DMS153 (cell line): ENCODE data around the gene GOLGA6L7.
"Not testable (repeated sequence)": the region's sequence is repeated elsewhere in the genome, so short reads cannot be mapped to it uniquely, and the experiment has no call there.

Experiments
- DNase-seq: peaks from one replicate; lab custom pipeline; 2025; lab: John Stamatoyannopoulos, UW

The GOLGA6L7 gene

DNA sequence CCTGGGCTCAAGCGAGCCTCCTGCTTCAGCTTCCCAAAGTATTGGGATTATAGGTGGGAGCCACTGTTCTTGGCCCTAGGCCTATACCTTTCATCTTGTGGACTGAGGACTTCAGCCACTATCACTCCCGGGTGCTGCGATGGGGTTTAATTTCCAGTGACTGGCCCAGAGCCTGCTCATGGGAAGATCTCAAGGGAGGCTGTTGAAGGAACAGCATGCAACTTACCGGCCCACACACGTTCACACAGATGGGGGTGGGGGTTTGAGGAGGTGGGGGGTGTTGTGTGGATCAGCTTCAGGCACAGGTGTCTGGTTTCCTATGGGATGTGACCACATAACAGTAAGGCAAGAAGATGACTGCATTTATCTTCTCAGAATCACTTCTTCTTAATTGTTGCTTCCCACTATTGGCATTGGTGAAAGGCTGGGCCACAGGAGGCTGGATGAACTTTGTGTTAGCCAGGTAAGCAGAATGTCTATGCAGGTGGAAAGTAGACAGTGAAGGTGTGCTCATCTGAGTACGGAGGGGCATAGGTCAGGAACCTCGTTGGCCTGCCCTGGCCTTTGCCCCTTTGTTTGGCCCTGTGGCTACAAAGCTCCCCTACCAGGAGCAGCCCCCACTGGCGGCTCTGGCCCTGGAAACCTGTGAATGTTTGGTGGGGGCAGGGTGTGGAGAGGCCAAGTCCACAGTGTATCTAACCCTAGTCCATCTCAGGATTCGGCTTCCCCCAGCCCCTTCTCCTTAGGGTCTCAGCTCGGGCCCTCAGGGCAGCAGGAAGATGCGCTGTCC lies 35.9 kb upstream of the GOLGA6L7 start:
- DNase-seq = no peak

DNA sequence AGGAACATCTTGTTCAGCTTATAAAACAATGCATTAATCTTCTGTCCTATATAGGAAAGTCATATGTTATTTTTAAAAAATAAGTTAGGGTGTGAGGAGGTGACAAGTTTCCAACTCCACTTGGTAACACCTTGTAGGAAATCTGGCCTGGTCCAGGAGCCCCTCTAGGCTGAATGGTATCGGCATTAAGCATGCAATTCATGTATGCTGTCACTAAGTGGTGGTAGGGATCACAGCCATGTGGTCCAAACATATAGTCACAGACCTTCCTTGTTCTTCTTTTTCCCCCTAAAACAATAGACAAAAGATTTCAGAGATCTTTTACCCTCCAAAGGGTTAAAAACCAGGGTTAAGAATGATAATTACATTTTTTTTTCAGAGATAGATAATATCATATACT lies 33.2 kb upstream of the GOLGA6L7 start:
- DNase-seq = no peak

GRCh38 chr15:28881170-28881569 lies 32.7 kb upstream of the GOLGA6L7 start:
- no peak for DNase-seq

DNA sequence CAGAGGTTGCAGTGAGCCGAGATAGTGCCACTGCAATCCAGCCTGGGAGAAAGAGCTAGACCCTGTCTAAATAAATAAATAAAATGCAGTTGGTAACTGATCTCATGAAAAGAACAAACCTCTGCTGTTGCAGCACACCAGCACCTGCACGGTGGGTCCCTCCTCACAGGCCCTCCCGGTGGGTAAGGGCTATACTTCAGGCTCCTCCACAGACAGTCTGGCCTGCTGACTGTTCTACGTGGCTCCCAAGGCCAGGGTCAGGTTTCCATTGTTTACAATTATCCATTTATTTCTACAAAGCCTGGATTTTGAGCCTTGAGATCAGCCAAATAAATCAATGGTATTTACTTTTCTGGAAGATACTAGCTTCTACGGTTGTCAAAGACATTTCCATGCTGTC lies 32.2 kb upstream of the GOLGA6L7 start:
- DNase-seq = no peak

- DNase-seq = no peak
Measured at GRCh38 chr15:28879551-28879950, 31.1 kb upstream of the GOLGA6L7 start.

DNA sequence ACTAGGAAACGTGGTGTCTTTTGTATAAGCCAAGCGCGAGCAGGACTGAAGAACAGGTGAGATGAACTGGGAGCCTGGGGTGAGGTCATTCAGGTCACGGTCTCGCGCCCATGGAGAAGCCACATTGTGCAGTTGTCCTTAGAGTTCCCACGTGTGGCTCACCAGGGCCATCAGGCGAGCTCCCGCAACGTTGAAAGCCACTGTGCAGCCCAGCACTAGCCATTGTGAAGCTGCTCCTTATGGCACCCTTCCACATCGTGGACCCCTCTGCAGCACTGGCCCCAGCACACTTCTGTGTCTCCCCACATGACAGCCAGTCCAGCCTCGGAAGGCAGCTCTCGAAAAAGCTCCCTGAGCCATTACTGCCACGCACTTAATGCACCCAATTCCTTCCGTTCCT lies 29.8 kb upstream of the GOLGA6L7 start:
- DNase-seq = no peak

DNA sequence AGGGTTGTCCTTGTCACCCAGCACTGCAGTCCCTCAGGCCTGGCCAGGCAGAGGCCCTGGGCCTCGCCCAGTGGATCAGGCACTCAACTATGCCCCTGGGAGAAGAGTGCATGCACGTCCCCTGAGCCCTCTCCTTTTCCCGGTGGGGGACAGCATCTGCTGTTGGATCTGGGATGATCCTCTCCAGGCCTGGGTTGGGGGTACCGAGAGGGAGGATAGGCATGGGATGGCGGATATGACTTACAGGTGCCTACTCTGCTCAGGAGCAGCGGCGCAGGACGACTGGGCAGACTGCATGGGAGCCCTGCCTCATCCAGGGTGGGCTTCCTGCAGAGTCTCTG lies 28.4 kb upstream of the GOLGA6L7 start:
- DNase-seq = no peak

DNA sequence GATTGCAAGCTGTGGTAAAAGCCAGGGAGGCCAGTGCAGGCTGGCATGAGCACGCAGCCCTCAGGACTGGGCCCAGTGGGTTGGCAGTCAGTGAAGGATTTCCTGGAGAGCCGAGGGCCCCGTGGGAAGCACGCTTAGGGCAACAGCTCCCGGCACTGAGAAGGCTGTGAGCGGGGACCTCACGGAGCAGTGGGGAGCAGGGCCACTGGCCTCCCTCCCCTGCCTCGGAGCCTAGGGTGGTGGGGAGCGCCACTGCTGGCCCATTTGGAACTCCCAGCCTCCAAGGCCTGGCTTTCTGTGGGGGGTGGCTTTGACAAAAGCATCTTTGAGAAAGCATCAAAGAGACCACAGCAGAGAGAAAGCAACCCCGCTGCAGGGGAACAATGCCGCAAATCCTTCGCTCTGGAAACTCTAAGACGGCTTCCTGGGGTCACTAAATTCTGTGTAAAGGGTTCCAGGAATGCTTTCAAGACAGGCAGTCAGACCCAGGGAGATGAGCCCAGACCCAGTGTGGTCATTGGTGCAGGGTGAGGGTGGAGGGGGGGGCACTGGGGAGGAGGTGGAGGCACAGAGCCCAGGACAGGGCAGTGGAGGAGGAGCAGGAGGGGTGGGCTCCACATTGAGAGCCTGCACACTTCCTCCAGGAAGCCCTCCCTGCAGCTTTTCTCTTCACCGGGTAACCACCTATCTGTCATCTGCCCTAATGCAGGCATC lies 27.8 kb upstream of the GOLGA6L7 start:
- no peak for DNase-seq

GRCh38 chr15:28875461-28876000 lies 27.1 kb upstream of the GOLGA6L7 start:
- DNase-seq = no peak

DNA sequence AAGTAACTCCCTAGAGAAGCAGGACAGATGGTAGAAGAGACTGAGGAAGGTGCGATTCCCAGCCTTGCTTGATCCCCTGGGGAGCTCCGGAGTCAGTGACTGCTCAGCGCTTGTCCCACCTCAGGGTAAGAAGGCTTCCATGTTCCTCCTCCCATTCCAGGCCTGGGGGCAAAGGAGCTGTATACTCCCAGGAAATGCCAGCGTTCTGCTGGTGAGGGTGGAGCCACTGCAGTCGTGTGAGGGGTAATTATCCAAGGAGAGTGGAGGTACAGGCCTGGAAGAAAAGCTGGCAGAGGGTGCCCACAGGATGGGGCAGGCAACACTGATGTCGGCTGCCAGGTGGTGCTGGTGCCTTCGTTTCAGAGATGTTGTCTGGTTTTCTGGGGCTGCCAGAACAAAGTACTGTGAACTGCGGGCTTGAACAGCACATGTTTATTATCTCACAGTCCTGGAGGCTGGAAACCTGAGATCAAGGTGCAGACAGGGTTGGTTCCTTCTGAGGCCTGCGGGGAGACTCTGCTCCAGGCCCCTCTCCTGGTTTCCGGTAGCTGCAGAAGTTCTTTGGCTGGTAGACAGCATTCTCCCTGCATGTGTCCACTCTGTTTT lies 25.2 kb upstream of the GOLGA6L7 start:
- DNase-seq = no peak

DNA sequence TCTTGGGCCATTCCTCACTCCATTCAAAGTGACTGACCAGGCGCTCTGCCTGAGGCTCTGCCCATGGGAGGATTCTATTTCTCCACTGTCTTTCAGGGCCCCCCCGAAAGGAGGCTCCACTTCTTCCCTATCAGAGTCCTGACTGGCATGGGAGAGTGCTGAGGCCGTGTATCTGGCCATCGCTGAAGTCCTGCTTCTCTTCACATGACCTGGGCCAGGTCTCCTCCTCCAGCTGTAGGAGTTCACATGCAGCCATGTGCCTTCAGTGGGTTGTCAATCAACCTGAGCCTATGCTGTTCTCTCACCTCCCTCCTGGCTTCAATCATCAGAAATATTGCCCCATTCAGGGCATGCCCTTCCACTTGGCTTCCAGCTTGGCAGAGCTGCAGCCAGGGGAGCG lies 24.6 kb upstream of the GOLGA6L7 start:
- DNase-seq = no peak

GRCh38 chr15:28871168-28871567 lies 22.7 kb upstream of the GOLGA6L7 start:
- no peak for DNase-seq

DNA sequence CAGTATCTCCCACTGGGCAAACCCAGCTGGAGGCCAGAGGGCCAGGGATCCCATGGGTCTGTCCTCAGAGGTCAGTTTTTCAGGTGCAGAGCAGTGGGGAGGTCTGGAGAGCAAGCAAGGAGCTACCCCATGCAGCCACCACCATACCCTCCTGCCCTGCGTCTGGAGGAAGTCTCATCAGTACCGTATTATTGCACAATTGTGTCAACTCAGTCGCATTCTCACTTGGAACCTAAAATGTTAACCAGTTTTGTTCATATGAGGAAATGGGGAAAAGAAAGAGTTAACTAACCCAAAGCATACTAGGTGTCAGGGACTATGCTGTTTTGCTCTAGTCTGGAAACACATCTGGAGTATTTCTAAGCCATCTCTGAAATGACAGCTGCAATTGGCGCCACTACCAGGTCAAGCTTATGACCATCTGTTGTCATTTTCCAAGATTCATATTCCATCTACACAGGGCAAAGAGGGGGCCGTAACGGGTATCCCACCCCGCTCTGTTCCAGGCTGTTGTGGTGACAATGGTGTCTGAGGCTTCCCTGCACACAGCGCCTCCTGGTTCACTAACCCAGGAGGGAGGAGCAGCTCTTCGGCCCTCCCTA lies 20.4 kb upstream of the GOLGA6L7 start:
- no peak for DNase-seq

- not testable (repeated sequence) for DNase-seq
Measured at GRCh38 chr15:28861589-28862293, 13.3 kb upstream of the GOLGA6L7 start.

GRCh38 chr15:28861031-28861534 lies 12.6 kb upstream of the GOLGA6L7 start:
- no peak for DNase-seq

DNA sequence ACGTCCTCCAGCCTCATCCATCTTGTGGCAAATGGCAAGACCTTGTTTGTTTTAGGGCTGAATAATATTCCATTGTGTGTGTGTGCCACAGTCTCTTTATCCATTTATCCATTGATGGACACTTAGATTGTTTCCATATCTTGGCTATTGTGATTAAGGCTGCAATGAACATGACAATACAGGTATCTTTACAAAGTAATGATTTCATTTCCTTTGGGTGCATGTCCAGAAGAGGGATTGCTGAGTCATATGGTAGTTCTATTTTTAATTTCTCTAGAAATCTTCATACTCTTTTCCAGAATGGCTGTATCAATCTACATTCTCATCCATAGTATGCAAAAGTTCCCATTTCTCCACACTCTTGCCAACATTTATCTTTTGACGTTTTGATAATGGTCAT lies 6.1 kb upstream of the GOLGA6L7 start:
- not testable (repeated sequence) for DNase-seq

- not testable (repeated sequence) for DNase-seq
Measured at GRCh38 chr15:28853654-28854053, 5.2 kb upstream of the GOLGA6L7 start.

GRCh38 chr15:28849766-28850165 lies 1.3 kb upstream of the GOLGA6L7 start:
- DNase-seq = not testable (repeated sequence)

DNA sequence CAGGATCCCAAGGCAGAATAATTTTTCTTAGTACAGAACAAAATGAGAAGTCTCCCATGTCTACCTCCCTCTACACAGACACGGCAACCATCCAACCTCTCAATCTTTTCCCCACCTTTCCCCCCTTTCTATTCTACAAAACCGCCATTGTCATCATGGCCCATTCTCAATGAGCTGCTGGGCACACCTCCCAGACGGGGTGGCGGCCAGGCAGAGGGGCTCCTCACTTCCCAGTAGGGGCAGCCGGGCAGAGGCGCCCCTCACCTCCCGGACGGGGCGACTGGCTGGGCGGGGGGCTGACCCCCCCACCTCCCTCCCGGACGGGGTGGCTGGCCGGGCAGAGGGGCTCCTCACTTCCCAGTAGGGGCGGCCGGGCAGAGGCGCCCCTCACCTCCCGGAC lies 827 bp upstream of the GOLGA6L7 start:
- not testable (repeated sequence) for DNase-seq

DNA sequence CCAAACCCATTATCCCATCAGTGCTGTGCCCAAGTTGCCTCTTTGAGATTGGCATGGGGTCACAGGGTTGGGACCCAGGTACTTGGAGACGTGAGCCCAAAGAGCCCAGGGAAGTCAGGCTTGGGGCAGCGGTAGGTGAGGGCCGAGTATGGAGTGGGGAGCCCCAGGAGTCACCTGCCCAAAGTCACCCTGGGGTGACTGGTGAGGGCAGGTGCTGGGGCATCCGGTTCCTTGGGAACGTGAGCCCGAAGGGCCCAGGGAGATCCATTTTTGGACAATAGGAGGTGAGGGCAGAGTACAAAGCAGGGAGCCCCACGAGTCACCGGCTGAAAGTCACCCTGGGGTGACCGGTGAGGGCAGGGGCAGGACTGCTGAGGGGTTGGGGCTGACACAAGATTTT lies 485 bp downstream of the GOLGA6L7 start:
- not testable (repeated sequence) for DNase-seq

GRCh38 chr15:28847247-28847646 lies 1.2 kb downstream of the GOLGA6L7 start:
- DNase-seq = not testable (repeated sequence)

- DNase-seq = not testable (repeated sequence)
Measured at GRCh38 chr15:28844147-28844546, 4.3 kb downstream of the GOLGA6L7 start.
